Prostate gland (tissue), 2 donors: ENCODE results near the gene ARHGAP31.

ENCODE experiments used
- POLR2A ChIP-seq: fragments of 450-650 bp; IDR thresholded peaks from one replicate; pipeline ENCODE4 v1.6.1; 2016; ENCODE audit warnings: antibody characterized with exemption, mild to moderate bottlenecking
- TF ChIP-seq, protein P1 (sequence below), 4 experiments: fragments of 200-600 bp in 2 of 4; fragments of 450-650 bp in 2 of 4; sonication (generic) in 2 of 4; IDR thresholded peaks; 1 replicate in 3 of 4; 2 replicates in 1 of 4; pipeline ENCODE4 v1.5.1; 2016 to 2019; ENCODE audit warnings: antibody characterized with exemption in 4 of 4, mild to moderate bottlenecking in 2 of 4, moderate library complexity in 2 of 4

DNA sequence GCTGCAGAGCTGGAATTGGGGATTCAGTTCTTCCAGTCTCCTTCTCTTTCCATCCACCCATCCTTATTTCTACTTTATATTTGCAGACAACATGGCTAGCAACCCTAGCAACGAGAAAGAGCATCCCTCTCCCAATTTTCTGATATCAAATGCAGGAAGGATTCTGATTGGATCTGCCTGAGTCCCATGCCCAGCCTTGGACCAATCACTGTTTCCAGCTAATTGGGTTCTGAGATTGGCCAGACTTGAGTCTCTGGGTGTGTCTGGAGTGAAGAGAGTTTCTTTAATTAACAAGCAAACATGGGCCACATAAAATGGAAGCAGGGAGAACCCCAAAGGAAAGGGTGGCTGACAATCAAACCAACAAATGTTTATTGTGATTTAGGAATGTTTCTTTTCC, 108.6 kb downstream of the ARHGAP31 start:
- TF ChIP-seq, protein P1, sequence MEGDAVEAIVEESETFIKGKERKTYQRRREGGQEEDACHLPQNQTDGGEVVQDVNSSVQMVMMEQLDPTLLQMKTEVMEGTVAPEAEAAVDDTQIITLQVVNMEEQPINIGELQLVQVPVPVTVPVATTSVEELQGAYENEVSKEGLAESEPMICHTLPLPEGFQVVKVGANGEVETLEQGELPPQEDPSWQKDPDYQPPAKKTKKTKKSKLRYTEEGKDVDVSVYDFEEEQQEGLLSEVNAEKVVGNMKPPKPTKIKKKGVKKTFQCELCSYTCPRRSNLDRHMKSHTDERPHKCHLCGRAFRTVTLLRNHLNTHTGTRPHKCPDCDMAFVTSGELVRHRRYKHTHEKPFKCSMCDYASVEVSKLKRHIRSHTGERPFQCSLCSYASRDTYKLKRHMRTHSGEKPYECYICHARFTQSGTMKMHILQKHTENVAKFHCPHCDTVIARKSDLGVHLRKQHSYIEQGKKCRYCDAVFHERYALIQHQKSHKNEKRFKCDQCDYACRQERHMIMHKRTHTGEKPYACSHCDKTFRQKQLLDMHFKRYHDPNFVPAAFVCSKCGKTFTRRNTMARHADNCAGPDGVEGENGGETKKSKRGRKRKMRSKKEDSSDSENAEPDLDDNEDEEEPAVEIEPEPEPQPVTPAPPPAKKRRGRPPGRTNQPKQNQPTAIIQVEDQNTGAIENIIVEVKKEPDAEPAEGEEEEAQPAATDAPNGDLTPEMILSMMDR (IDR thresholded peaks at IDR 0.05): no peak
- no peak for TF ChIP-seq POLR2A
